ENCODE data around the gene MPDZ.

MPDZ gene

GRCh38 chr9:13279284-13280141, at the start of gene MPDZ:
Gene MPDZ (minus strand): TSS chr9:13279692. CDS start chr9:13250315, 29,377 bp downstream.
- DNase-seq (ENCODE audit: extremely low read depth in 1 of 2, low read depth in 1 of 2): no peak

GRCh38 chr9:13324988-13325387, 45.5 kb upstream of the MPDZ start:
- DNase-seq (ENCODE audit: extremely low read depth in 1 of 2, low read depth in 1 of 2): no peak

- DNase-seq (ENCODE audit: extremely low read depth in 1 of 2, low read depth in 1 of 2): no peak
Measured at GRCh38 chr9:13322828-13323550, 43.5 kb upstream of the MPDZ start.

- no peak for DNase-seq (ENCODE audit: extremely low read depth in 1 of 2, low read depth in 1 of 2)
Measured at GRCh38 chr9:13318027-13318426, 38.5 kb upstream of the MPDZ start.

- no peak for DNase-seq (ENCODE audit: extremely low read depth in 1 of 2, low read depth in 1 of 2)
Measured at GRCh38 chr9:13296972-13297371, 17.5 kb upstream of the MPDZ start.

GRCh38 chr9:13295556-13295955, 16.1 kb upstream of the MPDZ start:
- DNase-seq (ENCODE audit: extremely low read depth in 1 of 2, low read depth in 1 of 2): no peak

GRCh38 chr9:13292782-13293181, 13.3 kb upstream of the MPDZ start:
- DNase-seq (ENCODE audit: extremely low read depth in 1 of 2, low read depth in 1 of 2): no peak

- no peak for DNase-seq (ENCODE audit: extremely low read depth in 1 of 2, low read depth in 1 of 2)
Measured at GRCh38 chr9:13292158-13292557, 12.7 kb upstream of the MPDZ start.

GRCh38 chr9:13291718-13292117, 12.2 kb upstream of the MPDZ start:
- DNase-seq (ENCODE audit: extremely low read depth in 1 of 2, low read depth in 1 of 2): no peak

- DNase-seq (ENCODE audit: extremely low read depth in 1 of 2, low read depth in 1 of 2): no peak
Measured at GRCh38 chr9:13284011-13284410, 4.5 kb upstream of the MPDZ start.

GRCh38 chr9:13282998-13283397, 3.5 kb upstream of the MPDZ start:
- DNase-seq (ENCODE audit: extremely low read depth in 1 of 2, low read depth in 1 of 2): no peak

- DNase-seq (ENCODE audit: extremely low read depth in 1 of 2, low read depth in 1 of 2): no peak
Measured at GRCh38 chr9:13281356-13282016, 2.0 kb upstream of the MPDZ start.

- DNase-seq (ENCODE audit: extremely low read depth in 1 of 2, low read depth in 1 of 2): no peak
Measured at GRCh38 chr9:13278368-13279246, 885 bp downstream of the MPDZ start.

- DNase-seq (ENCODE audit: extremely low read depth in 1 of 2, low read depth in 1 of 2): no peak
Measured at GRCh38 chr9:13278023-13278367, 1.5 kb downstream of the MPDZ start.

GRCh38 chr9:13274886-13275641, 4.4 kb downstream of the MPDZ start:
- no peak for DNase-seq (ENCODE audit: extremely low read depth in 1 of 2, low read depth in 1 of 2)

- no peak for DNase-seq (ENCODE audit: extremely low read depth in 1 of 2, low read depth in 1 of 2)
Measured at GRCh38 chr9:13270734-13271133, 8.8 kb downstream of the MPDZ start.

GRCh38 chr9:13269589-13270452, 9.7 kb downstream of the MPDZ start:
- no peak for DNase-seq (ENCODE audit: extremely low read depth in 1 of 2, low read depth in 1 of 2)

- DNase-seq (ENCODE audit: extremely low read depth in 1 of 2, low read depth in 1 of 2): no peak
Measured at GRCh38 chr9:13268469-13268868, 11.0 kb downstream of the MPDZ start.

- DNase-seq (ENCODE audit: extremely low read depth in 1 of 2, low read depth in 1 of 2): no peak
Measured at GRCh38 chr9:13267743-13268142, 11.7 kb downstream of the MPDZ start.
